Pancreas (tissue), 10 donors: ENCODE results near the gene TNIP1. TPM values are rescaled to one million over a fixed set of nuclear protein-coding genes. Genes with fewer than 3 reads are reported as not detected.

Source experiments
- ATAC-seq, 4 donors: fragments of 200-7000 bp; cut with Tn5 transposase; one replicate each; pipeline versions ENCODE4 v1.8.0 to v1.9.1; 2020; ENCODE audit warnings: mild to moderate bottlenecking in 4 of 4, moderate library complexity in 4 of 4
- DNase-seq, 6 donors: peaks; one replicate each; pipeline ENCODE4 v3.0.0-alpha.2; 2020
- FAIRE-seq: peaks from 2 replicates; lab custom pipeline; 2012; peaks lifted over from hg19 to GRCh38; lab: Jason Lieb, UNC
- H3K27ac ChIP-seq, 4 donors: fragments of 200-600 bp; sonication (generic); 1 replicate in 3 of 4; 2 replicates in 1 of 4; pipeline versions ENCODE4 v1.5.0 to v1.8.0; 2020
- H3K27me3 ChIP-seq, 4 donors: fragments of 200-600 bp; one replicate each; pipeline ENCODE4 v1.8.0; 2021
- H3K36me3 ChIP-seq, 3 donors: fragments of 200-600 bp; sonication (generic) in 1 of 3; one replicate each; pipeline versions ENCODE4 v1.5.0 to v1.8.0; 2020 to 2021
- H3K4me1 ChIP-seq, 3 donors: fragments of 200-600 bp; one replicate each; pipeline ENCODE4 v1.8.0; 2021
- H3K4me3 ChIP-seq, 4 donors: fragments of 200-600 bp; sonication (generic) in 2 of 4; one replicate each; pipeline versions ENCODE4 v1.5.0 to v1.8.0; 2020 to 2021
- H3K9me3 ChIP-seq, 4 donors: fragments of 200-600 bp; one replicate each; pipeline ENCODE4 v1.8.0; 2021
- CTCF ChIP-seq, 4 donors: fragments of 200-600 bp; sonication (generic) in 3 of 4; IDR thresholded peaks; one replicate each; pipeline versions ENCODE4 v1.5.0 to v1.8.0; 2021; ENCODE audit warnings: antibody characterized with exemption in 4 of 4
- WGBS, 2 donors: extraction: QIAGEN DNeasy Blood & Tissue Kit; methylation state at CpG; one replicate each; pipeline ENCODE4 v1.1.7; 2013; 5-methylcytosine and 5-hydroxymethylcytosine counted together
- intact Hi-C, 3 donors: fragments of 100-400 bp; cut with DNase I; formaldehyde crosslinking; loops; one replicate each; pipeline versions ENCODE4 v1.11.1 to v1.14.2; 2022
- polyA plus RNA-seq, 2 donors: library from polyadenylated mRNA; stranded (reverse); fragments of 200-250 nt; gene quantifications; one replicate each; pipeline ENCODE4 v1.2.3, GENCODE V29; 2013
- total RNA-seq, 6 donors: library from RNA; stranded (reverse); fragmentation: NEBNext Ultra II Directional in 4 of 6; extraction: Animal tissue kit (Norgen Biotek cat#: 25700) in 4 of 6; gene quantifications; one replicate each; pipeline versions ENCODE4 v1.2.1 to v1.2.4, GENCODE V29; 2021 to 2023
- donor health status: healthy with polysubstance abuse.
- donor health status: DM: no; HTN: no; CAD: no; lungs with moderate emphysema.
- donor health status: DM: no; HTN: no; CAD: no.
- donor health status: control.
- donor health status: control.
- donor health status: Bipolar disorder and iron deficiency.
- donor health status: DM: yes; HTN: yes; CAD: no.
- donor health status: DM: no; HTN: no; CAD: no.
- donor health status: DM: no; HTN: no; CAD: no.
- donor health status: DM: yes; HTN: yes; CAD: no.

The TNIP1 gene
- total and polyA plus RNA-seq, 8 donors: 36.4 to 118 (median 69.3) TPM

GRCh38 chr5:151058301-151058700 is 22.5 kb downstream of the TNIP1 start:
- DNase-seq (no peak), ATAC-seq (no peak), FAIRE-seq (no peak)
- Histone ChIP-seq H3K36me3 (peaks cover 0 to 54% (median 7%) of the 10 kb centered on the region in 3 donors), H3K4me3 (no peak overlapping the region), H3K9me3 (no peaks in the 10 kb centered on the region), H3K27me3 (no peaks in the 10 kb centered on the region), H3K27ac (no peak overlapping the region), H3K4me1 (peaks cover 6 to 26% (median 9%) of the 10 kb centered on the region in 3 donors)
- WGBS, 2 donors: 92 to 96% methylated on average over 5 of the region's 5 CpGs
- TF ChIP-seq CTCF (IDR thresholded peaks at IDR 0.05): no peak
- intact Hi-C loops: no loop called here

- WGBS, 2 donors: 96 to 97% methylated on average over 25 of the region's 25 CpGs
- no peaks in the 10 kb centered on the region for H3K27me3 ChIP-seq
- peaks cover 0 to 15% (median 0%) of the 10 kb centered on the region in 3 donors for H3K4me1 ChIP-seq
Observed at GRCh38 chr5:151056379-151057325, 24.2 kb downstream of the TNIP1 start.

GRCh38 chr5:151055336-151055735 is 25.5 kb downstream of the TNIP1 start:
- peaks cover 0 to 52% (median 0%) of the 10 kb centered on the region in 3 donors for H3K36me3 ChIP-seq
- H3K4me1 ChIP-seq: peaks cover 0 to 9% (median 0%) of the 10 kb centered on the region in 3 donors
- H3K4me3 ChIP-seq: no peak overlapping the region
- ATAC-seq: no peak
- TF ChIP-seq CTCF (IDR thresholded peaks at IDR 0.05): no peak
- H3K27ac ChIP-seq: no peak overlapping the region
- intact Hi-C loops: no loop called here
- no peaks in the 10 kb centered on the region for H3K9me3 ChIP-seq
- no peak for FAIRE-seq
- H3K27me3 ChIP-seq: no peaks in the 10 kb centered on the region
- DNase-seq: no peak
- WGBS, 2 donors: 68 to 74% methylated on average over 6 of the region's 6 CpGs

More at GRCh38 chr5:151056379-151057325, 24.2 kb downstream of the TNIP1 start:
- FAIRE-seq (no peak), DNase-seq (no peak), ATAC-seq (no peak)
- Histone ChIP-seq H3K36me3 (peaks cover 0 to 50% (median 4%) of the 10 kb centered on the region in 3 donors), H3K4me3 (no peak overlapping the region), H3K27ac (no peak overlapping the region), H3K9me3 (no peaks in the 10 kb centered on the region)
- TF ChIP-seq CTCF (IDR thresholded peaks at IDR 0.05): no peak
- intact Hi-C loops: no loop called here

- ATAC-seq: peak in 1 of 4 donors; percentile 36
- intact Hi-C loops: loop anchor here in 1 of 3 donors (5.0 kb wide), 1 partner anchor 63 kb away; no protein-coding TSS in a partner anchor
- no peak for TF ChIP-seq CTCF (IDR thresholded peaks at IDR 0.05)
Observed at GRCh38 chr5:151054709-151055108, 26.1 kb downstream of the TNIP1 start.

More at GRCh38 chr5:151054709-151055108, 26.1 kb downstream of the TNIP1 start:
- FAIRE-seq: no peak
- no peak for DNase-seq
- H3K4me1 ChIP-seq: peaks cover 0 to 4% (median 0%) of the 10 kb centered on the region in 3 donors
- H3K27ac ChIP-seq: no peak overlapping the region
- H3K36me3 ChIP-seq: peaks cover 0 to 59% (median 2%) of the 10 kb centered on the region in 3 donors
- no peaks in the 10 kb centered on the region for H3K27me3 ChIP-seq
- H3K4me3 ChIP-seq: no peak overlapping the region
- 78 to 86% methylated on average over 3 of the region's 3 CpGs for WGBS, 2 donors
- no peaks in the 10 kb centered on the region for H3K9me3 ChIP-seq
